ENCODE data around the gene CCDC149. TPM values are rescaled to one million over a fixed set of nuclear protein-coding genes. Genes with fewer than 3 reads are reported as not detected.

CCDC149 gene
- total and polyA plus RNA-seq, 2 donors (not counting 1 experiment from before 2014, with no cell fraction given) = not detected

GRCh38 chr4:24836661-24837242 lies 76.1 kb downstream of the CCDC149 start:
- Mint-ChIP-seq H3K27me3 (no peaks in the 10 kb centered on the region), H3K9me3 (ENCODE audit: insufficient read depth) (no peaks in the 10 kb centered on the region), H3K27ac (no peak overlapping the region), H3K4me3 (no peak overlapping the region), H3K4me1 (no peaks in the 10 kb centered on the region)
- Histone ChIP-seq H3K9ac (ENCODE audit: low read length) (no peak overlapping the region), H3K27me3 (replicated peaks in 1 of 4; ENCODE audit: control extremely low read depth in 1 of 4, control insufficient read depth in 3 of 4, insufficient read depth in 4 of 4, low read length in 3 of 4) (no peaks in the 10 kb centered on the region), H3K4me2 (replicated peaks; ENCODE audit: low read depth, low read length, poor library complexity, severe bottlenecking) (no peak overlapping the region), H3K36me3 (replicated peaks in 1 of 2; ENCODE audit: control extremely low read depth in 1 of 2, control insufficient read depth in 1 of 2, extremely low read depth in 1 of 2, insufficient read depth in 2 of 2, low read length in 1 of 2) (no peaks in the 10 kb centered on the region), H3K27ac (ENCODE audit: low read length in 2 of 2) (no peak overlapping the region), H3K9me3 (ENCODE audit: control extremely low read depth in 1 of 3, control insufficient read depth in 2 of 3, insufficient read depth in 1 of 3, low read length in 2 of 3) (no peaks in the 10 kb centered on the region), H4K20me1 (ENCODE audit: control insufficient read depth, insufficient read depth, low read length, poor library complexity, severe bottlenecking) (no peaks in the 10 kb centered on the region), H3K79me2 (ENCODE audit: control insufficient read depth, insufficient read depth, low read length) (no peaks in the 10 kb centered on the region), H3K4me3 (ENCODE audit: control extremely low read depth in 1 of 5, extremely low read depth in 1 of 5, insufficient read depth in 1 of 5, low read depth in 2 of 5, low read length in 4 of 5) (no peak overlapping the region), H3K4me1 (ENCODE audit: control insufficient read depth in 2 of 2, insufficient read depth in 2 of 2, low read length in 2 of 2) (no peaks in the 10 kb centered on the region), H2AFZ (ENCODE audit: insufficient read depth, low read depth, low read length, poor library complexity, severe bottlenecking) (no peak overlapping the region)
- no peak for TF ChIP-seq CTCF (IDR thresholded peaks at IDR 0.05)
- no peak for TF ChIP-seq EZH2 (IDR thresholded peaks at IDR 0.05; ENCODE audit: borderline replicate concordance, insufficient read depth, low read depth, low read length, poor library complexity, severe bottlenecking)
- ATAC-seq (ENCODE audit: low read depth) = no peak
- intact Hi-C loops (cut with micrococcal nuclease) = no loop called here
- 95% methylated on average over 2 of the region's 6 CpGs for WGBS (ENCODE audit: insufficient coverage)
- no peak for DNase-seq
- ChIA-PET POLR2A (no interaction called here), CTCF (no interaction called here)

GRCh38 chr4:24835696-24836095 lies 77.1 kb downstream of the CCDC149 start:
- 100% methylated on average over 2 of the region's 4 CpGs for WGBS (ENCODE audit: insufficient coverage)
- TF ChIP-seq EZH2 (IDR thresholded peaks at IDR 0.05; ENCODE audit: borderline replicate concordance, insufficient read depth, low read depth, low read length, poor library complexity, severe bottlenecking) = no peak
- no peak for TF ChIP-seq CTCF (IDR thresholded peaks at IDR 0.05)
- Mint-ChIP-seq H3K4me3 (no peak overlapping the region), H3K9me3 (ENCODE audit: insufficient read depth) (no peaks in the 10 kb centered on the region), H3K27me3 (no peaks in the 10 kb centered on the region), H3K4me1 (no peaks in the 10 kb centered on the region), H3K27ac (no peak overlapping the region)
- ATAC-seq (ENCODE audit: low read depth) (no peak), DNase-seq (no peak)
- no peaks in the 10 kb centered on the region for H3K4me1 ChIP-seq (ENCODE audit: control insufficient read depth in 2 of 2, insufficient read depth in 2 of 2, low read length in 2 of 2)
- no peak overlapping the region for H2AFZ ChIP-seq (ENCODE audit: insufficient read depth, low read depth, low read length, poor library complexity, severe bottlenecking)
- H3K79me2 ChIP-seq (ENCODE audit: control insufficient read depth, insufficient read depth, low read length) = no peaks in the 10 kb centered on the region
- no peaks in the 10 kb centered on the region for H3K36me3 ChIP-seq (replicated peaks in 1 of 2; ENCODE audit: control extremely low read depth in 1 of 2, control insufficient read depth in 1 of 2, extremely low read depth in 1 of 2, insufficient read depth in 2 of 2, low read length in 1 of 2)
- POLR2A ChIA-PET = no interaction called here
- no peaks in the 10 kb centered on the region for H3K9me3 ChIP-seq (ENCODE audit: control extremely low read depth in 1 of 3, control insufficient read depth in 2 of 3, insufficient read depth in 1 of 3, low read length in 2 of 3)
- H3K27me3 ChIP-seq (replicated peaks in 1 of 4; ENCODE audit: control extremely low read depth in 1 of 4, control insufficient read depth in 3 of 4, insufficient read depth in 4 of 4, low read length in 3 of 4) = no peaks in the 10 kb centered on the region
- intact Hi-C loops (cut with micrococcal nuclease) = no loop called here
- CTCF ChIA-PET = no interaction called here
- H3K9ac ChIP-seq (ENCODE audit: low read length) = no peak overlapping the region
- no peak overlapping the region for H3K4me3 ChIP-seq (ENCODE audit: control extremely low read depth in 1 of 5, extremely low read depth in 1 of 5, insufficient read depth in 1 of 5, low read depth in 2 of 5, low read length in 4 of 5)
- H3K27ac ChIP-seq (ENCODE audit: low read length in 2 of 2) = no peak overlapping the region
- no peak overlapping the region for H3K4me2 ChIP-seq (replicated peaks; ENCODE audit: low read depth, low read length, poor library complexity, severe bottlenecking)
- H4K20me1 ChIP-seq (ENCODE audit: control insufficient read depth, insufficient read depth, low read length, poor library complexity, severe bottlenecking) = no peaks in the 10 kb centered on the region
